HepG2 (cell line): ENCODE measurements around the gene GRK4. TPM values are rescaled to one million over a fixed set of nuclear protein-coding genes. Genes with fewer than 3 reads are reported as not detected.
A peak's percentile ranks its signal among the peaks of the same experiment; 100 is the strongest.

Source experiments
- DPF2 ChIP-seq: sonication (generic); formaldehyde crosslinking; IDR thresholded peaks from 2 replicates; pipeline ENCODE4 v1.4.0; 2020; ENCODE audit warnings: mild to moderate bottlenecking, low read depth, missing genetic modification reagents, borderline replicate concordance
- POLR2G ChIP-seq: fragments of 200-400 bp; formaldehyde crosslinking; IDR thresholded peaks from 2 replicates; pipeline ENCODE4 v1.6.1; 2018; ENCODE audit warnings: mild to moderate bottlenecking, low read depth, low read length, moderate library complexity
- RXRA ChIP-seq: sonication (generic); formaldehyde crosslinking; IDR thresholded peaks from 2 replicates; pipeline ENCODE4 v1.5.1; 2020; ENCODE audit warnings: missing genetic modification reagents
- ZBTB20 ChIP-seq: sonication (generic); formaldehyde crosslinking; IDR thresholded peaks from 2 replicates; pipeline ENCODE4 v1.8.1; 2023; ENCODE audit warnings: missing genetic modification reagents, low read depth, mild to moderate bottlenecking, borderline replicate concordance
- ZNF441 ChIP-seq: sonication (generic); formaldehyde crosslinking; IDR thresholded peaks from 2 replicates; pipeline ENCODE4 v1.7.0; 2021; ENCODE audit warnings: missing genetic modification reagents, borderline replicate concordance
- ZNF878 ChIP-seq: sonication (generic); formaldehyde crosslinking; IDR thresholded peaks from 2 replicates; pipeline ENCODE4 v1.8.1; 2023; ENCODE audit warnings: mild to moderate bottlenecking, missing genetic modification reagents, moderate library complexity
- ZNF891 ChIP-seq: sonication (generic); formaldehyde crosslinking; IDR thresholded peaks from 2 replicates; pipeline ENCODE4 v1.5.0; 2020; ENCODE audit warnings: mild to moderate bottlenecking, missing genetic modification reagents
- polyA plus RNA-seq, 8 experiments: library from polyadenylated mRNA; depleted of rRNA in 3 of 8; stranded (reverse) in 7 of 8; unstranded in 1 of 8; fragments of >200 nt; fragmentation: Illumina TruSeq in 4 of 8; extraction: Trizol in 4 of 8; gene quantifications; 2 replicates each; pipeline versions ENCODE4 v1.2.1 to v1.2.3, GENCODE V29; 2011 to 2016; ENCODE audit warnings: low read depth in 4 of 8, missing spikeins in 1 of 8, mixed read lengths in 1 of 8; ENCODE audit not compliant: insufficient read depth in 1 of 8
- total RNA-seq, 5 experiments: library from RNA; depleted of rRNA; stranded (reverse); fragments of >200 nt; fragmentation: Illumina TruSeq; extraction: Trizol; gene quantifications; 2 replicates each; pipeline ENCODE4 v1.2.3, GENCODE V29; 2016; ENCODE audit warnings: low read depth in 1 of 5
- TF ChIP-seq, protein P1 (sequence below): sonication (generic); formaldehyde crosslinking; IDR thresholded peaks from 2 replicates; pipeline ENCODE4 v1.5.0; 2020; ENCODE audit warnings: mild to moderate bottlenecking, missing genetic modification reagents, borderline replicate concordance
- TF ChIP-seq, protein P2 (sequence below): sonication (generic); formaldehyde crosslinking; IDR thresholded peaks from 2 replicates; pipeline ENCODE4 v1.4.0; 2020; ENCODE audit warnings: missing genetic modification reagents
- TF ChIP-seq, protein P3 (sequence below): sonication (generic); formaldehyde crosslinking; IDR thresholded peaks from 2 replicates; pipeline ENCODE4 v1.5.1; 2020; ENCODE audit warnings: mild to moderate bottlenecking, missing genetic modification reagents, borderline replicate concordance

GRK4 gene
- total and polyA plus RNA-seq, 2 of the 13 experiments (the other 11 are each of a cell fraction or from before 2014, with no cell fraction given), result 1.8 to 2.0 TPM

DNA sequence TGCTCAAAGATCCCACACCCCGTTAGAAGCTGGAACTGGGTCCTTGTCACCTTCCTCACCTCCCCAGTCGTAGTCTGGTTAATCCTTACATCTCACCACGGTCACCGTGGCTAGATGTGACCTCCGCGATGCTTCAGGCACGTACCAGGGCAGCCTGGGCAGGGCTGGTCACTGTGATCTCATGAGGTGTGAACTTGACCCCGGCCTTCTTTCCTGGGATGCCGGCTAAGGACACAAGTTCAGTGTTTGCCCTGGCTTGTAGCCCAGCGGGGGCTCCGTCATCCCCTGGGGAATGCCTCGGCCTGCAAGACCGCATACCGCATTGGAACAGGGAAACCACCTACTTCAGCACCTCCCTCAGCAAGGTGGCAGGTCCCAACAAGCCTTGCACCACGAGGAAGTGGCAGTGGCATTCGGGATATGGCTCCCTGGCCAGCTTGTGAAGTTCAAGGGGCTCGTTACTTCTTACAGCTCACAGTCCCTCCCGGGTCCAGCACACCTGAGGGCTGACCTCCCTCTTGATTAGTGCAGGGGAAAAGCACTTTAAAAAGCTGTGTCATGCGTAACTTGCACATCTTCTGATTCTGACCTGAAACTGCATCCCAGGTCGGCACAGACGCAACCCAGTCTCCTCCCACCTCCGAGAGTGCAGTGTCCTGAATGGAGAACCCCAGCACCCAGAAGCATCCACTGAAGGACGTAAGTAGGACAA lies 26.1 kb upstream of the GRK4 start (continued):
- TF ChIP-seq POLR2G (peak; percentile 63), RXRA (CRISPR knock-in tag) (peak; percentile 100), ZBTB20 (CRISPR knock-in tag) (peak; percentile 80; the same call in 1 of the 2 replicates), DPF2 (CRISPR knock-in tag) (peak; percentile 67; the same call in 1 of the 2 replicates), ZNF878 (CRISPR knock-in tag) (no peak), ZNF891 (CRISPR knock-in tag) (no peak), ZNF441 (peak; percentile 22; the same call in 1 of the 2 replicates)
- TF ChIP-seq, protein P1, sequence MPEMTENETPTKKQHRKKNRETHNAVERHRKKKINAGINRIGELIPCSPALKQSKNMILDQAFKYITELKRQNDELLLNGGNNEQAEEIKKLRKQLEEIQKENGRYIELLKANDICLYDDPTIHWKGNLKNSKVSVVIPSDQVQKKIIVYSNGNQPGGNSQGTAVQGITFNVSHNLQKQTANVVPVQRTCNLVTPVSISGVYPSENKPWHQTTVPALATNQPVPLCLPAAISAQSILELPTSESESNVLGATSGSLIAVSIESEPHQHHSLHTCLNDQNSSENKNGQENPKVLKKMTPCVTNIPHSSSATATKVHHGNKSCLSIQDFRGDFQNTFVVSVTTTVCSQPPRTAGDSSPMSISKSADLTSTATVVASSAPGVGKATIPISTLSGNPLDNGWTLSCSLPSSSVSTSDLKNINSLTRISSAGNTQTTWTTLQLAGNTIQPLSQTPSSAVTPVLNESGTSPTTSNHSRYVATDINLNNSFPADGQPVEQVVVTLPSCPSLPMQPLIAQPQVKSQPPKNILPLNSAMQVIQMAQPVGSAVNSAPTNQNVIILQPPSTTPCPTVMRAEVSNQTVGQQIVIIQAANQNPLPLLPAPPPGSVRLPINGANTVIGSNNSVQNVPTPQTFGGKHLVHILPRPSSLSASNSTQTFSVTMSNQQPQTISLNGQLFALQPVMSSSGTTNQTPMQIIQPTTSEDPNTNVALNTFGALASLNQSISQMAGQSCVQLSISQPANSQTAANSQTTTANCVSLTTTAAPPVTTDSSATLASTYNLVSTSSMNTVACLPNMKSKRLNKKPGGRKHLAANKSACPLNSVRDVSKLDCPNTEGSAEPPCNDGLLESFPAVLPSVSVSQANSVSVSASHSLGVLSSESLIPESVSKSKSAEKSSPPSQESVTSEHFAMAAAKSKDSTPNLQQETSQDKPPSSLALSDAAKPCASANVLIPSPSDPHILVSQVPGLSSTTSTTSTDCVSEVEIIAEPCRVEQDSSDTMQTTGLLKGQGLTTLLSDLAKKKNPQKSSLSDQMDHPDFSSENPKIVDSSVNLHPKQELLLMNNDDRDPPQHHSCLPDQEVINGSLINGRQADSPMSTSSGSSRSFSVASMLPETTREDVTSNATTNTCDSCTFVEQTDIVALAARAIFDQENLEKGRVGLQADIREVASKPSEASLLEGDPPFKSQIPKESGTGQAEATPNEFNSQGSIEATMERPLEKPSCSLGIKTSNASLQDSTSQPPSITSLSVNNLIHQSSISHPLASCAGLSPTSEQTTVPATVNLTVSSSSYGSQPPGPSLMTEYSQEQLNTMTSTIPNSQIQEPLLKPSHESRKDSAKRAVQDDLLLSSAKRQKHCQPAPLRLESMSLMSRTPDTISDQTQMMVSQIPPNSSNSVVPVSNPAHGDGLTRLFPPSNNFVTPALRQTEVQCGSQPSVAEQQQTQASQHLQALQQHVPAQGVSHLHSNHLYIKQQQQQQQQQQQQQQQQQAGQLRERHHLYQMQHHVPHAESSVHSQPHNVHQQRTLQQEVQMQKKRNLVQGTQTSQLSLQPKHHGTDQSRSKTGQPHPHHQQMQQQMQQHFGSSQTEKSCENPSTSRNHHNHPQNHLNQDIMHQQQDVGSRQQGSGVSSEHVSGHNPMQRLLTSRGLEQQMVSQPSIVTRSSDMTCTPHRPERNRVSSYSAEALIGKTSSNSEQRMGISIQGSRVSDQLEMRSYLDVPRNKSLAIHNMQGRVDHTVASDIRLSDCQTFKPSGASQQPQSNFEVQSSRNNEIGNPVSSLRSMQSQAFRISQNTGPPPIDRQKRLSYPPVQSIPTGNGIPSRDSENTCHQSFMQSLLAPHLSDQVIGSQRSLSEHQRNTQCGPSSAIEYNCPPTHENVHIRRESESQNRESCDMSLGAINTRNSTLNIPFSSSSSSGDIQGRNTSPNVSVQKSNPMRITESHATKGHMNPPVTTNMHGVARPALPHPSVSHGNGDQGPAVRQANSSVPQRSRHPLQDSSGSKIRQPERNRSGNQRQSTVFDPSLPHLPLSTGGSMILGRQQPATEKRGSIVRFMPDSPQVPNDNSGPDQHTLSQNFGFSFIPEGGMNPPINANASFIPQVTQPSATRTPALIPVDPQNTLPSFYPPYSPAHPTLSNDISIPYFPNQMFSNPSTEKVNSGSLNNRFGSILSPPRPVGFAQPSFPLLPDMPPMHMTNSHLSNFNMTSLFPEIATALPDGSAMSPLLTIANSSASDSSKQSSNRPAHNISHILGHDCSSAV, result no peak
- TF ChIP-seq, protein P2, sequence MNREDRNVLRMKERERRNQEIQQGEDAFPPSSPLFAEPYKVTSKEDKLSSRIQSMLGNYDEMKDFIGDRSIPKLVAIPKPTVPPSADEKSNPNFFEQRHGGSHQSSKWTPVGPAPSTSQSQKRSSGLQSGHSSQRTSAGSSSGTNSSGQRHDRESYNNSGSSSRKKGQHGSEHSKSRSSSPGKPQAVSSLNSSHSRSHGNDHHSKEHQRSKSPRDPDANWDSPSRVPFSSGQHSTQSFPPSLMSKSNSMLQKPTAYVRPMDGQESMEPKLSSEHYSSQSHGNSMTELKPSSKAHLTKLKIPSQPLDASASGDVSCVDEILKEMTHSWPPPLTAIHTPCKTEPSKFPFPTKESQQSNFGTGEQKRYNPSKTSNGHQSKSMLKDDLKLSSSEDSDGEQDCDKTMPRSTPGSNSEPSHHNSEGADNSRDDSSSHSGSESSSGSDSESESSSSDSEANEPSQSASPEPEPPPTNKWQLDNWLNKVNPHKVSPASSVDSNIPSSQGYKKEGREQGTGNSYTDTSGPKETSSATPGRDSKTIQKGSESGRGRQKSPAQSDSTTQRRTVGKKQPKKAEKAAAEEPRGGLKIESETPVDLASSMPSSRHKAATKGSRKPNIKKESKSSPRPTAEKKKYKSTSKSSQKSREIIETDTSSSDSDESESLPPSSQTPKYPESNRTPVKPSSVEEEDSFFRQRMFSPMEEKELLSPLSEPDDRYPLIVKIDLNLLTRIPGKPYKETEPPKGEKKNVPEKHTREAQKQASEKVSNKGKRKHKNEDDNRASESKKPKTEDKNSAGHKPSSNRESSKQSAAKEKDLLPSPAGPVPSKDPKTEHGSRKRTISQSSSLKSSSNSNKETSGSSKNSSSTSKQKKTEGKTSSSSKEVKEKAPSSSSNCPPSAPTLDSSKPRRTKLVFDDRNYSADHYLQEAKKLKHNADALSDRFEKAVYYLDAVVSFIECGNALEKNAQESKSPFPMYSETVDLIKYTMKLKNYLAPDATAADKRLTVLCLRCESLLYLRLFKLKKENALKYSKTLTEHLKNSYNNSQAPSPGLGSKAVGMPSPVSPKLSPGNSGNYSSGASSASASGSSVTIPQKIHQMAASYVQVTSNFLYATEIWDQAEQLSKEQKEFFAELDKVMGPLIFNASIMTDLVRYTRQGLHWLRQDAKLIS (CRISPR knock-in tag), result no peak
- TF ChIP-seq, protein P3, sequence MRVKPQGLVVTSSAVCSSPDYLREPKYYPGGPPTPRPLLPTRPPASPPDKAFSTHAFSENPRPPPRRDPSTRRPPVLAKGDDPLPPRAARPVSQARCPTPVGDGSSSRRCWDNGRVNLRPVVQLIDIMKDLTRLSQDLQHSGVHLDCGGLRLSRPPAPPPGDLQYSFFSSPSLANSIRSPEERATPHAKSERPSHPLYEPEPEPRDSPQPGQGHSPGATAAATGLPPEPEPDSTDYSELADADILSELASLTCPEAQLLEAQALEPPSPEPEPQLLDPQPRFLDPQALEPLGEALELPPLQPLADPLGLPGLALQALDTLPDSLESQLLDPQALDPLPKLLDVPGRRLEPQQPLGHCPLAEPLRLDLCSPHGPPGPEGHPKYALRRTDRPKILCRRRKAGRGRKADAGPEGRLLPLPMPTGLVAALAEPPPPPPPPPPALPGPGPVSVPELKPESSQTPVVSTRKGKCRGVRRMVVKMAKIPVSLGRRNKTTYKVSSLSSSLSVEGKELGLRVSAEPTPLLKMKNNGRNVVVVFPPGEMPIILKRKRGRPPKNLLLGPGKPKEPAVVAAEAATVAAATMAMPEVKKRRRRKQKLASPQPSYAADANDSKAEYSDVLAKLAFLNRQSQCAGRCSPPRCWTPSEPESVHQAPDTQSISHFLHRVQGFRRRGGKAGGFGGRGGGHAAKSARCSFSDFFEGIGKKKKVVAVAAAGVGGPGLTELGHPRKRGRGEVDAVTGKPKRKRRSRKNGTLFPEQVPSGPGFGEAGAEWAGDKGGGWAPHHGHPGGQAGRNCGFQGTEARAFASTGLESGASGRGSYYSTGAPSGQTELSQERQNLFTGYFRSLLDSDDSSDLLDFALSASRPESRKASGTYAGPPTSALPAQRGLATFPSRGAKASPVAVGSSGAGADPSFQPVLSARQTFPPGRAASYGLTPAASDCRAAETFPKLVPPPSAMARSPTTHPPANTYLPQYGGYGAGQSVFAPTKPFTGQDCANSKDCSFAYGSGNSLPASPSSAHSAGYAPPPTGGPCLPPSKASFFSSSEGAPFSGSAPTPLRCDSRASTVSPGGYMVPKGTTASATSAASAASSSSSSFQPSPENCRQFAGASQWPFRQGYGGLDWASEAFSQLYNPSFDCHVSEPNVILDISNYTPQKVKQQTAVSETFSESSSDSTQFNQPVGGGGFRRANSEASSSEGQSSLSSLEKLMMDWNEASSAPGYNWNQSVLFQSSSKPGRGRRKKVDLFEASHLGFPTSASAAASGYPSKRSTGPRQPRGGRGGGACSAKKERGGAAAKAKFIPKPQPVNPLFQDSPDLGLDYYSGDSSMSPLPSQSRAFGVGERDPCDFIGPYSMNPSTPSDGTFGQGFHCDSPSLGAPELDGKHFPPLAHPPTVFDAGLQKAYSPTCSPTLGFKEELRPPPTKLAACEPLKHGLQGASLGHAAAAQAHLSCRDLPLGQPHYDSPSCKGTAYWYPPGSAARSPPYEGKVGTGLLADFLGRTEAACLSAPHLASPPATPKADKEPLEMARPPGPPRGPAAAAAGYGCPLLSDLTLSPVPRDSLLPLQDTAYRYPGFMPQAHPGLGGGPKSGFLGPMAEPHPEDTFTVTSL (CRISPR knock-in tag), result 0 out of 2 replicates have a peak, but pooled peaks have one; percentile 59
